Common myeloid progenitor, CD34-positive (primary cell): ENCODE results near the gene PPP1R3C.

Experiments
- CTCF ChIA-PET: fragments of 350-600 bp; sonication (Branson Sonifier 250); formaldehyde crosslinking; loops from one replicate; lab custom pipeline; 2021; ENCODE audit warnings: antibody characterized with exemption; lab: Charles Lee
- POLR2A ChIA-PET: fragments of 350-600 bp; sonication (Branson Sonifier 250); formaldehyde crosslinking; loops from one replicate; lab custom pipeline; 2021; ENCODE audit warnings: antibody characterized with exemption; lab: Charles Lee
- DNase-seq, 3 donors: peaks; one replicate each; pipeline versions ENCODE4 v3.0.0 to v3.0.0-alpha.2; 2013
- H3K27ac ChIP-seq, 2 experiments: 1 replicate in 1 of 2; 2 replicates in 1 of 2; pipeline ENCODE4 v1.7.0; 2013; ENCODE audit warnings: inconsistent platforms in 2 of 2, low read length in 2 of 2, mild to moderate bottlenecking in 2 of 2, low read depth in 1 of 2, moderate library complexity in 1 of 2; ENCODE audit not compliant: severe bottlenecking in 2 of 2, insufficient read depth in 1 of 2, poor library complexity in 1 of 2
- H3K27me3 ChIP-seq, 5 experiments: replicated peaks in 2 of 5; 1 replicate in 3 of 5; 2 replicates in 2 of 5; pipeline versions ENCODE4 v1.6.1 to v1.7.0; 2013; ENCODE audit warnings: low read length in 4 of 5, mild to moderate bottlenecking in 2 of 5, moderate library complexity in 2 of 5, inconsistent platforms in 1 of 5; ENCODE audit not compliant: insufficient read depth in 5 of 5, control insufficient read depth in 4 of 5
- H3K36me3 ChIP-seq, 4 experiments: 1 replicate in 2 of 4; 2 replicates in 2 of 4; pipeline versions ENCODE4 v1.6.1 to v1.7.0; 2013; ENCODE audit warnings: low read length in 3 of 4, control low read depth in 1 of 4, mild to moderate bottlenecking in 1 of 4; ENCODE audit not compliant: control insufficient read depth in 4 of 4, insufficient read depth in 4 of 4
- H3K4me1 ChIP-seq, 4 experiments: 1 replicate in 3 of 4; 2 replicates in 1 of 4; pipeline versions ENCODE4 v1.6.1 to v1.7.1; 2013; ENCODE audit warnings: low read length in 3 of 4, mild to moderate bottlenecking in 3 of 4, control low read depth in 1 of 4, inconsistent platforms in 1 of 4, moderate library complexity in 1 of 4; ENCODE audit not compliant: control insufficient read depth in 4 of 4, insufficient read depth in 4 of 4; ENCODE audit errors: control extremely low read depth in 1 of 4
- H3K4me3 ChIP-seq, 7 experiments: 1 replicate in 4 of 7; 2 replicates in 3 of 7; pipeline versions ENCODE4 v1.5.1 to v1.7.0; 2013; ENCODE audit warnings: mild to moderate bottlenecking in 7 of 7, low read length in 6 of 7, moderate library complexity in 6 of 7, inconsistent platforms in 2 of 7, low read depth in 2 of 7, control low read depth in 1 of 7; ENCODE audit not compliant: insufficient read depth in 4 of 7, control insufficient read depth in 1 of 7; ENCODE audit errors: extremely low read depth in 1 of 7
- H3K9me3 ChIP-seq, 5 experiments: 1 replicate in 4 of 5; 2 replicates in 1 of 5; pipeline versions ENCODE4 v1.6.1 to v1.7.1; 2013; ENCODE audit warnings: low read length in 4 of 5, mild to moderate bottlenecking in 2 of 5, inconsistent platforms in 1 of 5, low read depth in 1 of 5, moderate library complexity in 1 of 5; ENCODE audit not compliant: control insufficient read depth in 4 of 5, insufficient read depth in 2 of 5; ENCODE audit errors: control extremely low read depth in 1 of 5
- WGBS: methylation state at CpG from one replicate; pipeline ENCODE4 v1.1.5; 2013; ENCODE audit not compliant: insufficient coverage; 5-methylcytosine and 5-hydroxymethylcytosine counted together

Gene PPP1R3C

DNA sequence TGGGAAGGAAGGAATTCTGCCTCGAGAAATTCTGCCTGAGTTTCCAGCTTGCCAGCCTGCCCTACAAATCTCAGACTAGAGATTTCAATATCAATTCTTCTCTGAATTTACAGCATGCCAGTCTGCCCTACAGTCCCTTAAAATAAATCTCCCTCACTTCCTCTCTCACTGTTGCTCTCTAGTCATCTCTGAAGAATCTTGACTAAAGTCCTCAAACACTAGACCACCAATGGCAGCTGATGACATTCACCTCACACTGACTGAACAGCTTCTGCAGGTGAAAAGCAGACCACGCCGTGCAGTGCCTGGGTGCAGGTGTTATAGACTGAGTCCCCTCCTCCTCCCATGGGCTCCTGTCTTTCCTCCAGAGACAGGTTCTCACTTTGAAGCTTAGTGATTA, 30.4 kb downstream of the PPP1R3C start:
- Histone ChIP-seq H3K4me1 (no peaks in the 10 kb centered on the region), H3K27me3 (no peaks in the 10 kb centered on the region)

GRCh38 chr10:91601212-91601611, 31.7 kb downstream of the PPP1R3C start:
- H3K9me3 ChIP-seq = peaks cover 0 to 11% (median 3%) of the 10 kb centered on the region in 5 experiments
- H3K4me3 ChIP-seq = no peak overlapping the region
- DNase-seq = no peak
- no peaks in the 10 kb centered on the region for H3K27me3 ChIP-seq
- ChIA-PET POLR2A (no interaction called here), CTCF (interaction anchor here (1.5 kb wide), 1 partner anchor 13 kb away, joined by 3 read pairs; no protein-coding TSS in a partner anchor)
- H3K27ac ChIP-seq = no peak overlapping the region
- no peaks in the 10 kb centered on the region for H3K36me3 ChIP-seq
- no peaks in the 10 kb centered on the region for H3K4me1 ChIP-seq
- WGBS = 60% methylated on average over 4 of the region's 4 CpGs

More for the DNA sequence above, 30.4 kb downstream of the PPP1R3C start:
- no peak for DNase-seq
- Histone ChIP-seq H3K27ac (no peak overlapping the region), H3K36me3 (no peaks in the 10 kb centered on the region), H3K9me3 (peaks cover 0 to 13% (median 5%) of the 10 kb centered on the region in 5 experiments), H3K4me3 (no peak overlapping the region)
- ChIA-PET CTCF (interaction anchor here (1.5 kb wide), 1 partner anchor 12 kb away, joined by 3 read pairs; no protein-coding TSS in a partner anchor), POLR2A (no interaction called here)
- WGBS = 100% methylated on average over 3 of the region's 3 CpGs

DNA sequence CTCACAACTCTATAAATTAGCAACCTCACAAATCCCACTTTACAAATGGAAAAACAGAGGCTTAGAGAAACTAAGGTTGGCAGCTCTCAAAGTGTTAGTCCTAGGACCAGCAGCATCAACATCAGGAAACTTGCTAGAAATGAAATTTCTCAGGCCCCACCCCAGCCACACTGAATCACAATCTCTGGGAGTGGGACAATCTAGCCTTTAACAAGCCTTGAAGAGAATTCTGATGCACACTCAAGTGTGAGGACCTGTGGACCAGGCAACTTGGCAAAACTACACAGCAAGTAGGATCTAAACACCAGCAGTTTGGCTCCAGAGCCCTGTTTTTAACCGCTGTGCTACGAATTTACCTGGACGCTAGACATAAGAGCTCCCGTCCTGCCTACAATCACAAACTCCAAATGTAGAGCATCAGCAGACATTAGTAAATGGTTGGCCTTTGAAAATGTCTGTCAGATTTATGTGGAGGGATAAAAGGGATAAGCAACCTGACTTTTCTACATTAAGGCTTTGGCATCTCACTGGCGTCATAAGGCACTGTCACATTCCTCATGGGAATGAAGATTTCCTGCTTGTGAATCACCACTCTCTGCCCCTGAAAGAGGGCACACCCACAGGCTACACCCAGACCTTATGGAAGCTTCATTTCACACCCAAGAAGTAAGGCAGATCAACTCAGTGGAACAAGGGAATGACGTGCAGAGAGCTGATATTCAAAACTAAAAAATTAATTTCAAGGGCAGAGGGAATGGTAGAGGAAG, 34.5 kb downstream of the PPP1R3C start:
- CTCF ChIA-PET = no interaction called here

DNA sequence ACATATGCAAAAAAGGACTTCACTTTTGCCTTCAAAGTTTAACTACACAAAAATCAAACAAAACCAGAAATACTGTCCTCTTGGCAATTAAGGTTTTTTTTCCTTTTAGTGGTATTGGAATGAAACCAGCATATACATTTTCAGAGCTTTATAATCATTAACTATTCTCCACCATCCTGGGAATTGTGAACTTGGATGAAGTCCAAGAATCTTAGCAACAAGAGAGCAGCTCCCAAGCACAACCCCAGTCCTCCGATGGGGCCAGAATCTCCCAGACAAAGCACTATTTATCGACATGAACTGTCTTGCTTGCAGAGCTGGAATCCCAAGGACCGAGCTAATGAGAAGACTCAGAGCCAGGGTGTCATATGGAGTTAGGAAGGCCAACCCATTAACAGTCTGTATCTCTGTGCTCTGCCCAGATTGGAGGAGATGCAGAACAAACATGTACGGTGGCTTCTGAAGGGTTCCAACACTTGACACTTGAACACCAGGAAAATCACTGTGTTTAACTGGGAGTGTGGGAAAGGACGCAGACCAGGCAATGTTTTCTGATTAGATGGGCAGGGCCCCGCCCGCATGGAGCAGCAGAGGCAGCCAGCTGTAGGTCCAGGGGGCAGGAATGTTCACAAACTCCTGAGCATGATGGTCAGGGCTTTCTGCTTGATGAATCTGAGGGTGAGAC, 35.5 kb downstream of the PPP1R3C start:
- Histone ChIP-seq H3K4me3 (no peak overlapping the region), H3K36me3 (no peaks in the 10 kb centered on the region), H3K27me3 (peaks cover 0 to 10% (median 0%) of the 10 kb centered on the region in 5 experiments), H3K9me3 (no peaks in the 10 kb centered on the region), H3K27ac (no peak overlapping the region), H3K4me1 (no peaks in the 10 kb centered on the region)
- 97% methylated on average over 7 of the region's 7 CpGs for WGBS
- POLR2A ChIA-PET = no interaction called here
- no peak for DNase-seq
- CTCF ChIA-PET = no interaction called here

More for the DNA sequence above, 34.5 kb downstream of the PPP1R3C start:
- Histone ChIP-seq H3K4me3 (no peak overlapping the region), H3K27ac (no peak overlapping the region), H3K9me3 (no peaks in the 10 kb centered on the region), H3K4me1 (no peaks in the 10 kb centered on the region), H3K36me3 (no peaks in the 10 kb centered on the region), H3K27me3 (peaks cover 0 to 4% (median 0%) of the 10 kb centered on the region in 5 experiments)
- WGBS = 100% methylated on average over 2 of the region's 6 CpGs
- POLR2A ChIA-PET = no interaction called here
- DNase-seq = no peak

DNA sequence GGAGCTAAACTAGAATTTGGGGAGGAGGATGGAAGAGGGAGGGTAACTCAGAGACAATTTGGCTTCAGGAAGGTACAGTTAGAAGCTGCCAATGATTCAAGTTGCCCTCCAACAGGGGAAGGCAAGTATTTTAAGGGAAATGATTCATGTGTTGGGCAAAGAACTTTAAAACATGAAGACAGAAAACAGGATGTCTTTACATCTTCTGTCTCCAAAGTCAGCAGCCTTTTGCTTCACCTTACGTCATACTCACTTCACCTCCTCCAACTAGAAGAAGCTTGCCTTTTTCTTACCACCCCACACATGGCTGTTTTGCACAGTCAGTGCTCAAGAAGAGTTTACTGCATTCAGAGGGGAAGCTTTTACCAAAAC, 36.1 kb downstream of the PPP1R3C start:
- no peaks in the 10 kb centered on the region for H3K9me3 ChIP-seq
- ChIA-PET CTCF (no interaction called here), POLR2A (no interaction called here)
- peaks cover 0 to 10% (median 0%) of the 10 kb centered on the region in 5 experiments for H3K27me3 ChIP-seq
- no peak overlapping the region for H3K27ac ChIP-seq
- H3K36me3 ChIP-seq = no peaks in the 10 kb centered on the region
- no peak overlapping the region for H3K4me3 ChIP-seq
- no peaks in the 10 kb centered on the region for H3K4me1 ChIP-seq
- no peak for DNase-seq
- 93% methylated on average over 1 of the region's 1 CpG for WGBS

- H3K27me3 ChIP-seq = peaks cover 0 to 11% (median 0%) of the 10 kb centered on the region in 5 experiments
- POLR2A ChIA-PET = interaction anchor here (0.6 kb wide), 1 partner anchor 1856 kb away, joined by 3 read pairs; no protein-coding TSS in a partner anchor
- H3K27ac ChIP-seq = no peak overlapping the region
- H3K36me3 ChIP-seq = no peaks in the 10 kb centered on the region
- DNase-seq = no peak
- WGBS = 100% methylated on average over 2 of the region's 2 CpGs
- no peaks in the 10 kb centered on the region for H3K4me1 ChIP-seq
- no peaks in the 10 kb centered on the region for H3K9me3 ChIP-seq
- CTCF ChIA-PET = interaction anchor here (0.9 kb wide), 1 partner anchor 11 kb away, joined by 3 read pairs; no protein-coding TSS in a partner anchor
- no peak overlapping the region for H3K4me3 ChIP-seq
These were observed 39.0 kb downstream of the PPP1R3C start for GRCh38 chr10:91593834-91594233.

DNA sequence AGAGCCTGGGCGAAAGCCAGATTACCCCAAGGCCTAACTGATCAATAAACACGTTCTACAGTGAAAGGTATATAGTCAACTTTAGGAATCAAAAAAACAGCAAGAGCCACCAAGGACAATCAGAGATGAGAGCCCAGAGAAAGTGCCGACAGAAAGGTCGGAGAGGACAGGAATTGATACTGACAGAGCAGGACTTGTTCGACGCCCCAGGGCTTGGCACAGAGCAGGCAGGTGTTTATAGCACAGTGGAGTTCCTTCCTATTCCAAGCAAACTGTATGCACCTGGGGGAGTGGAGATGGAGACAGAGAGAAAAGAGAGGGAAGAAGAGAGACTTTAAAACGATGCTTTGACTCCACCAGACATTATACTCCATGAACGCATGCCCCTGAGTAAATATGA, 39.5 kb downstream of the PPP1R3C start:
- H3K4me1 ChIP-seq = no peaks in the 10 kb centered on the region
- WGBS = 100% methylated on average over 7 of the region's 8 CpGs

More for the DNA sequence above, 39.5 kb downstream of the PPP1R3C start:
- Histone ChIP-seq H3K27ac (no peak overlapping the region), H3K27me3 (peaks cover 0 to 11% (median 0%) of the 10 kb centered on the region in 5 experiments), H3K36me3 (no peaks in the 10 kb centered on the region), H3K9me3 (no peaks in the 10 kb centered on the region), H3K4me3 (no peak overlapping the region)
- CTCF ChIA-PET = no interaction called here
- POLR2A ChIA-PET = interaction anchor here (0.6 kb wide), 1 partner anchor 1856 kb away, joined by 3 read pairs; no protein-coding TSS in a partner anchor
- DNase-seq = no peak
